Progenitor cell of endocrine pancreas (in vitro differentiated cells): ENCODE measurements around the gene HAGH. TPM values are rescaled to one million over a fixed set of nuclear protein-coding genes. Genes with fewer than 3 reads are reported as not detected.

Source experiments
- DNase-seq: peaks from one replicate; pipeline ENCODE4 v3.0.0; 2021; ENCODE audit warnings: low spot score; ENCODE audit not compliant: unreplicated experiment
- H3K27ac Mint-ChIP-seq: 2 replicates; pipeline ENCODE4 v1.8.0; 2021; ENCODE audit warnings: mild to moderate bottlenecking, moderate library complexity, mixed read lengths
- H3K27me3 Mint-ChIP-seq: 2 replicates; pipeline ENCODE4 v1.8.0; 2021; ENCODE audit warnings: mixed read lengths
- H3K36me3 Mint-ChIP-seq: 2 replicates; pipeline ENCODE4 v1.8.0; 2022; ENCODE audit warnings: mixed read lengths; ENCODE audit not compliant: insufficient read depth
- H3K4me1 Mint-ChIP-seq: 2 replicates; pipeline ENCODE4 v1.8.0; 2021; ENCODE audit warnings: low read depth, mixed read lengths
- H3K4me3 Mint-ChIP-seq: 2 replicates; pipeline ENCODE4 v1.8.0; 2021; ENCODE audit warnings: low read depth, mild to moderate bottlenecking, moderate library complexity, mixed read lengths
- H3K9me3 Mint-ChIP-seq: 2 replicates; pipeline ENCODE4 v1.8.0; 2021; ENCODE audit warnings: low read depth, mixed read lengths
- CTCF ChIP-seq: fragments of 200-600 bp; sonication (generic); IDR thresholded peaks from one replicate; pipeline ENCODE4 v1.5.0; 2021; ENCODE audit warnings: antibody characterized with exemption, mild to moderate bottlenecking; ENCODE audit not compliant: unreplicated experiment
- total RNA-seq: library from RNA; stranded (reverse); gene quantifications from 2 replicates; pipeline ENCODE4 v1.2.1, GENCODE V29; 2021

HAGH gene
- total RNA-seq, 1 donor from 2014 or later = 43.6 TPM

GRCh38 chr16:1830213-1830612, 3.6 kb upstream of the HAGH start:
- Mint-ChIP-seq H3K27ac (no peak overlapping the region), H3K4me1 (peaks cover 30% of the 10 kb centered on the region), H3K9me3 (no peaks in the 10 kb centered on the region), H3K27me3 (no peaks in the 10 kb centered on the region), H3K4me3 (no peak overlapping the region), H3K36me3 (peaks cover 1% of the 10 kb centered on the region)
- no peak for TF ChIP-seq CTCF
- DNase-seq = no peak

- Mint-ChIP-seq H3K4me1 (peaks cover 33% of the 10 kb centered on the region), H3K36me3 (peaks cover 1% of the 10 kb centered on the region), H3K27me3 (no peaks in the 10 kb centered on the region), H3K27ac (peak overlapping the region; percentile 91), H3K4me3 (peak overlapping the region; percentile 94), H3K9me3 (no peaks in the 10 kb centered on the region)
- DNase-seq = no peak
- TF ChIP-seq CTCF = no peak
Measured at GRCh38 chr16:1828645-1829410, 2.2 kb upstream of the HAGH start.

- peak overlapping the region; percentile 76 for H3K27ac Mint-ChIP-seq
- no peaks in the 10 kb centered on the region for H3K9me3 Mint-ChIP-seq
- H3K36me3 Mint-ChIP-seq = no peaks in the 10 kb centered on the region
- peaks cover 31% of the 10 kb centered on the region for H3K4me1 Mint-ChIP-seq
- H3K4me3 Mint-ChIP-seq = peak overlapping the region; percentile 71
- peak; percentile 48 for DNase-seq
- peak; percentile 32 for TF ChIP-seq CTCF
- no peaks in the 10 kb centered on the region for H3K27me3 Mint-ChIP-seq
Measured at GRCh38 chr16:1825864-1826690, 548 bp downstream of the HAGH start.

- peak overlapping the region; percentile 76 for H3K27ac Mint-ChIP-seq
- no peaks in the 10 kb centered on the region for H3K27me3 Mint-ChIP-seq
- DNase-seq = no peak
- H3K4me3 Mint-ChIP-seq = peak overlapping the region; percentile 71
- peaks cover 31% of the 10 kb centered on the region for H3K4me1 Mint-ChIP-seq
- H3K9me3 Mint-ChIP-seq = no peaks in the 10 kb centered on the region
- no peaks in the 10 kb centered on the region for H3K36me3 Mint-ChIP-seq
- TF ChIP-seq CTCF = no peak
Measured at GRCh38 chr16:1825381-1825863, 1.2 kb downstream of the HAGH start.

GRCh38 chr16:1823821-1824220, 2.8 kb downstream of the HAGH start:
- Mint-ChIP-seq H3K4me3 (peak overlapping the region; percentile 59), H3K27me3 (no peaks in the 10 kb centered on the region), H3K36me3 (peaks cover 2% of the 10 kb centered on the region), H3K4me1 (peaks cover 22% of the 10 kb centered on the region), H3K9me3 (no peaks in the 10 kb centered on the region), H3K27ac (peak overlapping the region; percentile 16)
- TF ChIP-seq CTCF = peak; percentile 32
- DNase-seq = no peak
